Left colon (tissue), 2 donors: ENCODE measurements around the gene PPP1R13B. TPM values are rescaled to one million over a fixed set of nuclear protein-coding genes. Genes with fewer than 3 reads are reported as not detected.
A peak's percentile ranks its signal among the peaks of the same experiment; 100 is the strongest.

Source experiments
- ATAC-seq: fragments of 200-7000 bp; cut with Tn5 transposase; one replicate; pipeline ENCODE4 v1.9.1; 2020; ENCODE audit warnings: mild to moderate bottlenecking, moderate library complexity
- DNase-seq, 2 donors: peaks; one replicate each; pipeline ENCODE4 v3.0.0-alpha.2; 2020
- intact Hi-C, 2 donors: fragments of 100-400 bp; cut with DNase I in 1 of 2; cut with micrococcal nuclease in 1 of 2; formaldehyde crosslinking; loops; one replicate each; pipeline versions ENCODE4 v1.11.2 to v1.14.0; 2022; cut with DNase I, micrococcal nuclease
- total RNA-seq, 2 donors: library from RNA; stranded (reverse); fragmentation: NEBNext Ultra II Directional; extraction: Animal tissue kit (Norgen Biotek cat#: 25700); gene quantifications; one replicate each; pipeline ENCODE4 v1.2.1, GENCODE V29; 2021
- donor health status: DM: no; HTN: no; CAD: no.
- donor health status: DM: yes; HTN: yes; CAD: no.

Gene PPP1R13B
- total RNA-seq, 2 donors from 2014 or later = 52.9 to 67.2 TPM

DNA sequence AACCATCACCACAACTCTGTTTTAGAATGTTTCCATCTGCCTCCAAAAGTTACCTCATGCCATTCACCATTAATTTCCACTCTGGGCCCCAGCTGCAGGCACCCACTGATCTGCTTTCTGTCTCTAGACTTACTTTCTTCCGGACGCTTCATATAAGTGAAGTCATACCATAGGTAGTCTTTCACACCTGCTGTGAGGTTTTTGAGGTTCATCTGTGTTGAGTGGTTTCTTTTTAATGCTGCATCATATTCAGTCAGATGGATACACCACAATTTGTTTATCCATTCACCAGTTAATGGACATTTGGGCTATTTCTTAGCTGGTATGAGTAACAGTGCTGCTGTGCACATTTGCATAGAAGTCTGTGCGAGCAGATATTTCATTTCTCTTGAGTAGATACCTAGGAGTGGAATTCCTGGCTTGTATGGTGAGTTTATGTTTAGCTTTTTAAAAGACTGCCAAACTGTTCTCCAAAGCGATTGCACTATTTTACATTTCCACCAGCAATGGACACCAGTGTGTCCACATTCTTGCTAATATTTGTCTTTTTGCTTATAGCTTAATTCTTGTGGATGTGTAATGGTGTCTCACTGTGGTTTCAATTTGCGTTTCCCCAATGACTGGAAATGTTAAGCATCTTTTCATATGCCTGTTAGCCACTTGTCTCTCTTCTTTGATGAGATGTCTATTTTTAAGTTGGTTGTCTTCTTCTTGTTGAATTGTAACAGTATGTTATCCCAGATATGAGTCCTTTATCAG is 83.5 kb downstream of the PPP1R13B start:
- DNase-seq (no peak), ATAC-seq (no peak)
- intact Hi-C loops = no loop called here

DNA sequence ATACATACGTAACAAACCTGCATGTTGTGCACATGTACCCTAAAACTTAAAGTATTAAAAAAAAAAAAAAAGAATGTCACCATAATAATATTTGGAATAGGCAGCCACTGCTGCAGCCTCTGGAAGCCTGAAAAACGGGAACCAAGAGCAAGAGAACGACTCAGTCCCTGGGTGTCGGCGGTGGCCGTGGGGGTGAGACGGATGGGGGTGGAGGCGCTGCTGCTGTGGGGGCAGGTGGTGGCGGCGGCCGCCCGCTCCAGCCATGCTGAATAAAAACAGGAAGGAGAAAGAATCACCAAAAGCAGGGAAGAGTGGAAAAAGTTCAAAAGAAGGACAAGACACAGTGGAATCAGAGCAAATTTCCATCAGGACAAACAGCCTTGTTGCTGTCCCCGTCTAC is 84.8 kb downstream of the PPP1R13B start:
- intact Hi-C loops = no loop called here
- ATAC-seq (no peak), DNase-seq (no peak)

DNA sequence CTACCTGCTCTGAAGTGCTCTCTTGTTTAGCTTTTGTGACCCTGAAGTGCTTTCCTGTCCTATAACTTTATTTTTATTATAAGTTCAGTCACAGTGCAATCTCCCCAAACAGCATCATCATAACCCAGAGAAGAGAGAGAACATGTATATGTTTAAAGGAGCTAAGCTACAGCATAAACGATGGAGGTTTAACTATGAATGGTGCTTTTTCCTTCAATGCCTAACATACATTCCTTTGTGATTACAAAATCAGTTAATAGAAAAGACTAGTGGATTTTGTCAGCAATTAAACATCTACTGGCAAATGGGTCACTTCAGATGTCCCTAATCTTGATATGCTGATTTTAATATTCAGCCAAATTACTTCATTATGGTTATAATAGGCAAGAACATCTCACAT is 85.3 kb downstream of the PPP1R13B start:
- intact Hi-C loops = no loop called here
- DNase-seq = no peak
- no peak for ATAC-seq

DNA sequence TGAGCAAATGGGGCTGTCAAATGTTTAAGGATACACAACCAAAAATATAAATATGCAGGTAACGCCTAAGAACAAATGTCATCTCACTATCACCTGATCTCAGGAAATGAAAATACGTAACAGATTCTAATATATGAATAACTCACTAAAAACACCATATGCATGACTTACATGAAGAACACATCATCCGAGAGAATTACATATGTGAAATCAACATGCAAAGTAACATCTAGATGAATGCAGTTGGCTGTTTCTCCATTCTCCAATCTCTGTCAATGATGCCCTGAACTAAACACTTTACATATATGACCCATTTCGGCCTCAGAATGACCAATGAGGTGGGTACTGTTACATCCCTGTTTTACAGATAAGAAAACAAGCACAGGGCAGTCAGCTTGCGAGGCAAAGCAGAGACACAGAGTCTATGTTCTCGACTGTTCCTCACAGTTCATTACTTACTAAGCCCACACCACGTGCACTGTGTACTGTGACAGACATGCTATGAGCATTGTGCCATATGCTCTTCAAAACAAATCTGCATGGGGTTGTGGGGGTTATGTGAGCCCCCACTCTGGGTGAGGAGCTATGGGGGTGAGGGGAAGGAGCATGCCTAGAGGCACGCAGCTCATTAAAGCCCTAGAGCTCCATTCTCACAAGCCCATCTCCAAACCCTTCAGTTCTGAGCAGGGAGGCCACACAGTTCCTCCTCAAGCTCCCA is 89.2 kb downstream of the PPP1R13B start:
- ATAC-seq (no peak), DNase-seq (no peak)
- intact Hi-C loops = no loop called here

DNA sequence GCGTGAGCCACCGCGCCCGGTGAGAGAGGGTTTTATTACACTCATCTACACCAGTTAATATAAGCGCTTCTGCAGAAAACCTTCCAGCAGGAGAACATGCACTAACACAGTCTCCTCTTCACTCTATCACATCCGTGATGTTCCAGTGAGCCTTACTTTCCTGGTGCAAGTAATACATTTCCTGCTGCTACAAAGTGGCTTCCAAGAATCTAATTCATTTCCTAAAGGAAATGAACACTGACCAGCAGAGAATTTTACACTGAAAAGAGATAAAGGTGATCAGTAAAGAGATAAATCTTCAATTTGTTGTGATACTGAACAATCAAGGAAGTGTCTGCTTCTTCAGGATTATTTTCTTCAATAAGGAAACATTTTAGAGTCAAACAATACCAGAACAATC is 92.3 kb downstream of the PPP1R13B start:
- no peak for DNase-seq
- intact Hi-C loops = no loop called here
- no peak for ATAC-seq

DNA sequence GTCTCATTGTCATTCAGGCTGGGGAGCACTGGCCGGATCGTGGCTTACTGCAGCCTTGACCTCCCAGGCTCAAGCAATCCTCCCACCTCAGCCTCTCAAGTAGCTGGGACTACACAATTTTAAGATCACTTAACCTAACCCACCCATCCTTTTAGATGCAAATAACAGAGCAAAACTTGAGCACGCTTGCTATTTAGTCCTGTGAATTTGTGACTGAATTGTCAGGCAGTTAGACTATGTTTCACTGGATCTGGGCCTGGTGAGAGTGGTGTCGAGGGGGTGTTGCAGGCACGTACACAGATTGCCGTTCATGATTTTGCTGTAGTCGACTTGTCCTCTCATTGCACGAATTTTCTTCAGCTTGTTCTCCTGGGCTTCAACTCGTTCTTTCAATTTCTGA is 93.6 kb downstream of the PPP1R13B start:
- intact Hi-C loops = no loop called here
- ATAC-seq = no peak

DNA sequence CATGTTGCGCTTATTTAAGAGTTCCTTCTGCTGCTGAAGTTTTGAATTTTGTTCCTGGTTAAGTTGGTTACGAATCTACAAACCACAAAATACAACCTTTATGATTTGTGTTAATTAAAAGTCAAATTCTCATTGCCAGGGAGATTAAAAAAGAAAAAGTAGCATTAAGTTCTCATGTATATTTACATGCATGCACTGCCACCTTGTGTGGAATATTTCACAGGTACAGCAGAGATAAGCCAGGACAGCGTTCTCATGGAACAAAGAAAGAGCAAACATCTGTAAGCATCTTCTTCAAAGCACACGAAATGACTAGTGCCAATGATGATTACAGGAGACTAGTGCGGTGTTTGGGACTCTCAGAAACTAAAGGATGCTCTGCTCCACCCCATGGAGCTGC is 97.5 kb downstream of the PPP1R13B start:
- intact Hi-C loops = no loop called here

More for the DNA sequence above, 93.6 kb downstream of the PPP1R13B start:
- no peak for DNase-seq

DNA sequence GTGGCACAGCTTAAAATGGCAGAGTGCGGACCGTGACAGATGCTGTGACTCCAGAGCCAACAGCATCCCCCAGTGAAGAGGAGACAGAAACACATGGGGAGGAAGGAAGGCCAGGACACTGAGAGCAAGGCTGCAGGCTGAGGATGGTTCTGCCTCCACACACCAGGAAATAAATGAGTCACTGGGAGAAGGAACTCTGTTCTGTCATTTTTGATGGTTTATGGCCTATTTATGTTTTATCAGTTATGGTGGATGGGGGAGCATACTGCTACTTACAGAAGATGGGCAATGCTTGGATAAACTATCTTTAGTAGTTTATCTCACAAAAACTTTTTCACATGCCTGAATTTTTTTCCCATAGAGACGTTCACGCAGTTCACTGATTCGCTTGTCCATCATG is 97.9 kb downstream of the PPP1R13B start:
- intact Hi-C loops = no loop called here
- ATAC-seq (peak; percentile 71), DNase-seq (no peak)

More for the DNA sequence above, 97.5 kb downstream of the PPP1R13B start:
- DNase-seq (no peak), ATAC-seq (peak; percentile 38)

DNA sequence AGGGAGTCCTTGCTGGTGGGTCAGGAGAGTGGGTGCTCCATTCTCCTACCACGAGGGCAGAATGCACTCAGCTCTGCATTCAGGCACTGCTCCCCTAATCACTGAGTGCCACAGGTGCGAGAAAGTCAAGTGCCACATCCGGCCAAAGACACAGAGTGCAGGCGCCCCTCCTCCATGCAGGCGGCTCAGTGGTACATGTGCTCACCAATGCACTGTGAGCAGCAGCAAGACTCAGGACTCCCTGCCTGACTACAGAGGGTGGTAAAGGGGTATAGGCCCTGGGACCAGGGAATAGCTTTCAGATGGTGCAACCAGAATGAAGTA is 98.9 kb downstream of the PPP1R13B start:
- no peak for DNase-seq
- intact Hi-C loops = no loop called here
- no peak for ATAC-seq

DNA sequence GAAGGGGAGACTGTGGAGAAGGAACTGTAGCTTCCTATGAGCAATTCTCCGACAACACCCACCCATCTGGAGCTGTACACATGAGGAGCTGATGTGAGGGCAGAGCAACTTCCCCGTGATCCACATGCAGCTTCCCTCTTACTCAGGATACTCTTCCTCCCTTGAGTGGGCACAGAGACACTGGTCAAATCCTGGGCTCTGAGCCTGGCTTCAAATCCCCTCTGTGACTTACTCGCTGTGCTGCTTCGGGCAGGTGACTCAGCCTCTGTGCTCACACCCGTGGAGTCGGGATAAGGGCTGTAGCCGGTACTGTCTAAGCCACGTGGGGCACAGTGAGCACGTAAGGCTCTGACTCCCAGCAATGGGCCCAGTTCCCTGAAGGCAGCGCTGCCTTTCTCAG is 100.7 kb downstream of the PPP1R13B start:
- DNase-seq (no peak), ATAC-seq (no peak)
- intact Hi-C loops = no loop called here

DNA sequence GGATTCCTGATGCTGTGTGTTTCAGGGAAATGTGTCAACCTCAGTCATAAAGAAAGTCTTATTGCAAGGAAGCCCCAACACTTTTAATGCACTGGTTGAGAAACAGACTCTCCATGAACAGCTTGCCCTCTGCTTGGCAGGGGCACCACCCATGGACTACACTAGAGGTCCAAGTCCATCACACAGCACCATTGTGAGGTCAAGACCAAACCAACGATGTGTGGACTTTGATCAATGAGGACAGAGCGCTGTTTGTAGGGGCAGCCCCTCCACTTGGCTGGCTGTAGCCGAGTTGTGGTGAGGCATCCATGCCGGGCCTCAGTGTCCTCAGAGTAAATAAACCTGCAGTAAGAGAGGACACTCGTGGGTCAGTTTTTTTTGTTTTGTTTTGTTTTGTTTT is 102.0 kb downstream of the PPP1R13B start:
- intact Hi-C loops = no loop called here
- DNase-seq = no peak
- ATAC-seq = peak; percentile 79

DNA sequence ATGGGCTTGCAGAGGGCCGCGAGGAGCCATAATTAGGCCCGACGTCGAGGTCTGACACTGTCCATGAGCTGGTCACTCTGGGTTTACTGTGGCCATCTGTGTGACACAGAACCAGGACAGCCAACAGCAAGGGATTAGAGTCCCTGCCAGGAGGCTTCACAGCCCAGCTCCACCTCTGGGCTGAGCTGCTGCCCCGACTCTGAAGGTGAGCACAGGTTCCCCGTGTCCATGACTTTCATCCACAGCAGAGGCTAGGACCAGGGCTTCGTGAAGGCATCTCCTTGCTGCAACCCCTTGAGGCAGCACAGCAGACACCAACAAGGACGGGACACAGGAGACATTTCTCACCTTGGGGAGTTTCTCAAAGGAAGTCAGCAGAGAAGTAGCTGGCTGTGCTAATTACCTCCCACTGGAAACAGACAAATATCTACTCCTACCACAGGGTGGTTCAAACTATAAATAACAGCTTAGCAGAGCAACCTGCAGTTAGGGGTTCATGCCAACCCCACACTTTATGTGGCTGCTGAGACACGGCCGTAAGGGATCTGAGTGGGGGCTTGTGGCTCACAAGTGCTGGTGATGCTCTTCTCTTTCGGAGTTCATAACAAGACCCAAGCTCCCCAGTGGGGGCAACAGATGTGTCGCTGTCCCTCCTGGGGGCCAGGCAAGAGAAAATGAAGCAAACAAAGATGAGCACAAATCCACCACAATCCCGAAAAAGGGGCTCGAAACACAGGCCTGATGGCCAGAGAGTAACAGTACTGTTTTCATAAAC is 102.6 kb downstream of the PPP1R13B start:
- intact Hi-C loops = no loop called here
- DNase-seq = no peak

DNA sequence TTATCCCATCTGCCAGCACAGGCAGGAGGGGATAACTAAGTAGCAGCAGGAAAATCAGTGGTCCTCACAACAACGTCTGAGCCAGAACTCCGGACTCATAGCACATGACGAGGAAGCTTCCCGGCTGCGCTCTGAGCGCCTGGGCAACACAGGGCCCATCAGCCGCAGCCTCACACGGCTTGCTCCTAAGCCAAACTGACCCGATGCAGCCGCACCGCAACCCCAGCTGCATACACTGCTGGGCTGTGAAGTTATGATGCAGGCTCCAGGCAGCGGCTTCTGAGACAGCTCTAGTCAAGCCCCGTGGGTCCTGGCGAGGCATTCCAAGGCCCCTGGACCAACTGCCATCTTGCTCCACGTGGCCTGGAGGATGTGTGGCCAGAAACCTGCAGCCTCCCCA is 103.7 kb downstream of the PPP1R13B start:
- ATAC-seq (no peak), DNase-seq (no peak)
- intact Hi-C loops = no loop called here

More for the DNA sequence above, 102.6 kb downstream of the PPP1R13B start:
- ATAC-seq = no peak

DNA sequence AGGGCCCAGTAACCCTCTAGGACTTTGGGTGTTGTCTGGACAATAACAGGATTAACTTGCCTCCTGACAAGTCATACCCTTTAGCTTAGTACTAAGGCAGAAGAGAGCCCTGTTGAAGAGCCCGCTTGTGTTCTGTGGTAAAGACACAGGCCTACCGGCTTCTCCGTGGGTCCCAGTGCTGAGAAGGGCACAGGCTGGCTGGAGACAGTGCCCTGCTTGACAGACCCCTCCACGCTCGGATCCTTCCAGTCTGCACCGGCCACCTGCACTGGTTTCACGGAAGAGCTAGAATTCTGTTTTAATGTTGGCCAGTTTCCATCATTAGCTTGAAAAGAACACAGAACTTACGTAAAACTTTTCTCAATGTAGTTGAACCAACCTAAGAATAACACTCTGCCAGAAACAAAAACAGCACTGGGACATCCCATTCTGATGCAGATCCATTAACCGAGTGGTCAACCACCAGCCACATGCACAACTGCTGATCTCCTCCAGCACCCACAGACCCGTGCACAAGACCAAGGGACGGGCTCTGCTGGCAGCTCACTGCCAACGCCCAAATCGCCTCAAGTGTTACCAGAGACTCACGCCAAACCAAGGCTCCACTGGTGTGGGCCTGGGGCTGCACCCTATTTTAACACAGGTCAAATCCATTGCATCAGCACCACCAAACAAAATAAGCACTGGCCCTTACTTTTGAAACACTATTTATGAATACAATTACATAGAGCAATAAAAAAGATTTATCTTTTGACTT is 104.7 kb downstream of the PPP1R13B start:
- DNase-seq = no peak
- intact Hi-C loops = no loop called here
- no peak for ATAC-seq

DNA sequence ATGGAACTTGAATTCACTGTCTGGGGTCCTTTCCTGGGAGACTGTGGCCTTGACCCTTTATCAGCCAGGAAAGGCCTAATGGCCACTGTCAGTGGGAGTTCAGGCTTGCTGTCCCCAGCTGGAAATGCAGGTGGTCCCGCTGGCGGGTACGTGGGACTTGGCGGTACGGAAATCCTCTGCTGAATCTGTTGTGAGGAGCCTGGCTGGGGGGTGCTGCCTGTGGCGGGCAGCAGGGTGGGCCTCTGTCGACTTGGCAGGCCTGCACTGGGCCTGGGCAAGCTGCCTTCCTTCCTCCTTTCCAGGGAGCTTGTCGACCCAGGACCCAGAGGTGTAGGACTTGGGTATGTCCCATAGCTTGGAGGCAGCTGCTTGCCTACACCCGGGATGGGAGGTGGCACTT is 105.5 kb downstream of the PPP1R13B start:
- intact Hi-C loops = no loop called here
- DNase-seq = no peak
- ATAC-seq = no peak

DNA sequence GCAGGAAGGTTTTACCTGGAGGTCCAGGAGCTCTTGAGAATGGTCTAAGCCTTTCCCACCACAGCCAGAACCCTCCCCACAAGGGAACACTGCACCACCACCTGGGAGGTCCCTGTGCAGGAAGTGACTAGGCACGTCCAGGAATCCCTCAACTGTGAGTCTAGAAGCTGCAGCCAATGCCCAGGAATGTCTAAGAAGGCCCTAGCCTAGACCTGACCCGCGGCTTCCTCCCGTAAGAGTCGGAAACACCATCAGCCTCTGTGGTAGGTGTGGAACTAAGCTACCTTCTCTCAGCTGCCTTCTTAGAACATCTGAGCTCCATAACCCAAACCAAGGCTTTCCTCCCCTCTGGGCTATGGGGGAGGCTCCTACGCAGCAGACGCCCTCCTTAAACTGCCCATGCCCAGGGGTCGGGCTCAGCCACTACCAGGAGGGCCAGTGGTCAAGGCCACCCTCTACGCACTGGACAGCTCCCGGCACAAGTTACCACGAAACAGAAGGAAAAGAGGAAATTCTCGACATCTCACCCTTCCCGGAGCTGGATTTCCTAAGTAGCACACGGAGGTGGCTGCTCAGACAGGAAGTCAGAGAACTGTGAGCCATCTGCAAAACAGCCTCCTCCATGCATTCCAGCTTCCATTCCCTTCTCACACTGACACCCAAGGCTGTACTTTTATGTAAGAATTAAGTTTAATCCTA is 106.2 kb downstream of the PPP1R13B start:
- ATAC-seq (no peak), DNase-seq (no peak)
- intact Hi-C loops = no loop called here

DNA sequence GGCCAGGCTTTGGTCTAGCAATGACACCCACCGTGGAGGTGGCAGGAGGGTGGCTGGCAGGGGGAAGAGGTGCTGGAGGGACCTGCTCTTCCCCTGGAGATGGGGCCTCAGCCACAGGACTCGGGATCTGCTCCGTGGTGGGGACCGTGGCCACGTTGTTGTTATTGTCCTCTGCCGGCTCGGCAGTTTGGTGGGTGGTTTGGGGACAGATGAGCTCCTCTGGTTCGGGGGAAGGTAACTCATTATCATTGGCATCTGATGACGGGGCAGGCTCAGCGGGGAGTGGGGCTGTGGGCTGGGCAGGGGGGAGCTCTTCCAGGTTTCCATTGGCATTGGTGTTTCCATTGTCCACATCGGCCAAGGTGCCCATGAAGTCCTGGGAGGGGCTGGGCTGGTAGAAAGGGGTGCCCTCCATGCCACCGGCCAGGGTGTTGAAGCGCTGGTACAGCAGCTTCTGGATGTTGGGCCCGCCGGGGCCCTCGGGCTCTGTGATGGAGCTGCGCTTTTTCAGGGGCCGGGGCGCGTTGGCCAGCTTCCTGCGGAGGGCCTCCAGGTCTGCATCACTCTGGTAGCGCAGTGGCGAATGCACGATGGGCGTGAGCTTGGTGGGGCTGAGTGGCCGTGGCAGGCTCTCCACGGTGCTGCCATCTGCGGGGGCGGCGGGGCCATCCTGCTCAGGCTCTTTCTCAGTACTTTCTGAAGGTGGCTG is 107.4 kb downstream of the PPP1R13B start:
- no peak for ATAC-seq
- intact Hi-C loops = no loop called here
- DNase-seq = no peak

DNA sequence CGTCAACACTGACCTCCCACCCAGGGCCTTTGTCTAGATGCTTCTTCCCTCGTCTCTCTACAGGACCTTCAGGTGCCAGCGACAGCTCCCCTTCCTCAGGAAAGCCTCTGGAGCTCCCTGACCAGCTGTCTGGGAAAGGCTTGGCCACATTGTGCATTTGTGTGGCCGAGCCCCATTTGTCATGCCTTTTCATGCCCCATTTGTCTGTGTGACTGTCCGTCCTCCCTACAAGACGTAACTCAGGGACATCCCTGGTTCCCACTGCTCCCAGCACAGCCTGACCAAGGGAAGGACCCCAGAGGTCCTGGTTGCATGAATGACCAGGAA is 107.9 kb downstream of the PPP1R13B start:
- ATAC-seq (no peak), DNase-seq (no peak)
- intact Hi-C loops = no loop called here
